ENCODE data around the gene KMT5B. TPM values are rescaled to one million over a fixed set of nuclear protein-coding genes. Genes with fewer than 3 reads are reported as not detected.

Gene KMT5B
- total and polyA plus RNA-seq, 9 donors, result 25.5 to 59.1 (median 50.4) TPM

- intact Hi-C loops (cut with DNase I), result no loop called here
- Histone ChIP-seq H3K27ac (peak overlapping the region in 1 of 2 donors; percentile 40), H3K4me3 (no peak overlapping the region), H3K9me3 (no peaks in the 10 kb centered on the region), H3K36me3 (no peaks in the 10 kb centered on the region), H3K4me1 (ENCODE audit: insufficient read depth) (peaks cover 7% of the 10 kb centered on the region), H3K27me3 (no peaks in the 10 kb centered on the region)
- peak in 3 of 5 donors; percentile 70 to 78 (median 75) for DNase-seq
- 14 to 30% (median 17%) methylated on average over 8 of the region's 8 CpGs for WGBS, 3 donors
- TF ChIP-seq EP300 (IDR thresholded peaks at IDR 0.05) (no peak), CTCF (IDR thresholded peaks at IDR 0.05) (no peak), POLR2A (IDR thresholded peaks at IDR 0.05) (no peak)
Measured at GRCh38 chr11:68106165-68106940, 106.7 kb downstream of the KMT5B start.

Other genes starting within 250 kb of the KMT5B start
- gene UNC93B1, start 209.2 kb downstream of the KMT5B start, total RNA-seq, result 10 to 100 TPM in 6 of 7 donors, 1 to 10 TPM in 1; 9.0 to 39.6 (median 14.2) TPM
- 10 to 100 TPM in 1 of 2 donors, 1 to 10 TPM in 1; 9.6 to 11.1 TPM for gene UNC93B1, start 209.2 kb downstream of the KMT5B start, polyA plus RNA-seq
- 10 to 100 TPM in 3 of 7 donors, 1 to 10 TPM in 4; 1.8 to 65.3 (median 8.9) TPM for gene ALDH3B1, start 203.0 kb downstream of the KMT5B start, total RNA-seq
- 1 to 10 TPM; 3.9 to 4.7 TPM for gene ALDH3B1, start 203.0 kb downstream of the KMT5B start, polyA plus RNA-seq
- gene NDUFS8, start 182.6 kb downstream of the KMT5B start, total RNA-seq, result 100 to 1,000 TPM in 5 of 7 donors, 10 to 100 TPM in 2; 95.6 to 163 (median 107) TPM
- 10 to 100 TPM; 15.3 to 80.1 TPM for gene NDUFS8, start 182.6 kb downstream of the KMT5B start, polyA plus RNA-seq
- 100 to 1,000 TPM in 2 of 7 donors, 10 to 100 TPM in 5; 55.8 to 109 (median 78.6) TPM for gene TCIRG1, start 174.3 kb downstream of the KMT5B start, total RNA-seq
- gene TCIRG1, start 174.3 kb downstream of the KMT5B start, polyA plus RNA-seq, result 10 to 100 TPM in 1 of 2 donors, 1 to 10 TPM in 1; 2.2 to 77.4 TPM
- 10 to 100 TPM; 20.7 to 45.3 (median 31.4) TPM for gene CHKA, start 91.9 kb downstream of the KMT5B start, total RNA-seq
- 10 to 100 TPM; 15.6 to 26.3 TPM for gene CHKA, start 91.9 kb downstream of the KMT5B start, polyA plus RNA-seq
- 10 to 100 TPM; 17.3 to 47.3 (median 34.1) TPM for gene C11orf24, start 58.7 kb upstream of the KMT5B start, total RNA-seq
- 10 to 100 TPM; 14.7 to 16.1 TPM for gene C11orf24, start 58.7 kb upstream of the KMT5B start, polyA plus RNA-seq
- 10 to 100 TPM; 21.8 to 63.8 (median 52.9) TPM for gene LRP5, start 99.3 kb upstream of the KMT5B start, total RNA-seq
- gene LRP5, start 99.3 kb upstream of the KMT5B start, polyA plus RNA-seq, result 10 to 100 TPM in 1 of 2 donors, 1 to 10 TPM in 1; 3.1 to 47.2 TPM
- gene PPP6R3, start 247.5 kb upstream of the KMT5B start, total RNA-seq, result 100 to 1,000 TPM in 6 of 7 donors, 10 to 100 TPM in 1; 98.4 to 122 (median 114) TPM
- gene PPP6R3, start 247.5 kb upstream of the KMT5B start, polyA plus RNA-seq, result 10 to 100 TPM; 36.4 to 47.7 TPM

Data from ovary (tissue), 9 donors.